T-helper 2 cell treated with Interferon-gamma antibody and Interleukin-4, amounts not matched to agents 100 ng/mL and 5 ng/mL, for 36 hours (primary cell): ENCODE data around the gene TNS1. TPM values are rescaled to one million over a fixed set of nuclear protein-coding genes. Genes with fewer than 3 reads are reported as not detected.

Experiments
- intact Hi-C: fragments of 100-400 bp; cut with micrococcal nuclease; formaldehyde crosslinking; loops from one replicate; pipeline ENCODE4 v1.15.1; 2023
- total RNA-seq: library from RNA; stranded (reverse); gene quantifications from 2 replicates; pipeline ENCODE4 v1.2.3, GENCODE V29; 2022

TNS1 gene
- total RNA-seq, 1 donor from 2014 or later = 0.18 TPM

DNA sequence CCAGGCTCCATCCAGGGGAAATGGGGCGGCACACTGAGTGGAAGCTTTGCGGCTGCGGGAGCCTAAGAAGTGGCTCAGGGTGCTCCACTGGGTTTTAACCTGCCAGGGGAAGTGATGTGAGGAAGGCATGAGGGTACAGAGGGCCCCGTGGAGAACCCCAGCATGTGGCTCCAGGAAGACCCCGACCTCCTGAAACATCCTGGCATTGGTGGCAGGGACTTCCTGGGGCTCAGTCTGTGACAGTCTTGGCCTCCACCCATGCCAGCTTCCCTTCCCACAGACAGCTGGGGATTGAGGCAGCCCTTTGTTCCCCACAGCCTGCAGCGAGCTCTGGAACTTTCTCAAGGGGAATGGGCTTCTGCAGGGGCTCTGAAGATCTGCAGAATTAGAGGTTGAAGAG, 146.6 kb downstream of the TNS1 start:
- intact Hi-C loops = no loop called here

- intact Hi-C loops = no loop called here
Measured at GRCh38 chr2:217854684-217855420, 147.9 kb downstream of the TNS1 start.

- intact Hi-C loops = no loop called here
Measured at GRCh38 chr2:217853961-217854360, 148.8 kb downstream of the TNS1 start.

DNA sequence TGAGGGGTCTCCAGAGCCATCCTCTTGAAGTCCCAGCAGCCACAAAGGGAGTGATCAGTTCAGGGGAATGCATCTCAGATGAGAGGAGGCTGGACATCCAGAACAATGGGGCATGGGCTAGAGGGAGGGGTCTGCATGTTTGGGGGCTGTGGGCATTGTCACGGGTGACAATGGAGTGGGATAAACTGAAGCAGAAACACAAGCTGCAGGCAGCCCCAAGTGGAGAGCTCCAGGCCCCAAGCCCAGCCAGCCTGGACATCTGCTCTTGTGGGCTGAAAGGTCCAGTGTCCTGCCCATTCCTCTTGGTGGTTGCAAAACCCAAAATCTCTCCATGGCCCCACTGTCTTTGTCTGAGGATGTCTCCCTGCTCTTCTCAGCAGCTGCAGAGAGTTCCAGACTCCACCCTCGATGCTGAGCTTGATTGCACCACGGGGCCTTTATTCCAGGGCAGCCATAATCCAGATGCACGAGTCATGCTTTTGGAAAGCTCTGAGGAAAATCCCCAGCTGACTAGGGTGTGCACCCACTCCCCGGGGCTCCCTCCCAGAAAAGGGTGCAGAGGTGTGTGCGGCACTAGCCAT, 149.4 kb downstream of the TNS1 start:
- intact Hi-C loops = no loop called here

DNA sequence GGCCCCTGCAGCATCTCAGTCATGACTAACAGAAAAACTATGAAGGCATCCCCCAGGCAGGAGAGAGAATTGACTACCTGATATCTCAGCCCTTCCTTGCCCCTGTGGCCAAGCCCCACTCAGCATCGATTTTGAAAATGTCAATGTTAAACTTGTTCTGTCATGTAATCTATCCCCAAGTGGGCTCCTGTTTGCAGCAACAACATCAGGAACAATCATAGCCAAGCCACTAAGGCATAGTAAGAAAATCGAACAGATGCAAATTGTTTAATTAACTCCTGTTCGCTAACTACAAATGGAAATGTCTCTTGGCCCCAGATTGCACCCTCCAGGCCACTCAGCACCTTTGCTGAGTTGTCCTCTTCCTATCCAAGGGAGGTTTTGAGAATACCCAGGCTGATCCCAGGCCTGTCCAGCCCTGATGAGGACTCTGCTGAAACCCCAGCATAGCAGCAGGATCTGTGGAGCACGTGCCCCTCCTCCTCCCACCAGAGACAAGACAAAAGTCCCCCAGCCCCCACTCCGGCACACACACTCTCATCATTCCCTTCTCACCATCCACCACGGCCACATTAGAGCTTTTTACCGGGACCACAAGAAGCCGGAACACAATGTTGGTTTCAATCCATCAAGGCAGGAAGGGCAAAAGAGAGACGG, 150.1 kb downstream of the TNS1 start:
- intact Hi-C loops = no loop called here

GRCh38 chr2:217851191-217852020, 151.4 kb downstream of the TNS1 start:
- intact Hi-C loops = no loop called here

- intact Hi-C loops = no loop called here
Measured at GRCh38 chr2:217849154-217849975, 153.4 kb downstream of the TNS1 start.

DNA sequence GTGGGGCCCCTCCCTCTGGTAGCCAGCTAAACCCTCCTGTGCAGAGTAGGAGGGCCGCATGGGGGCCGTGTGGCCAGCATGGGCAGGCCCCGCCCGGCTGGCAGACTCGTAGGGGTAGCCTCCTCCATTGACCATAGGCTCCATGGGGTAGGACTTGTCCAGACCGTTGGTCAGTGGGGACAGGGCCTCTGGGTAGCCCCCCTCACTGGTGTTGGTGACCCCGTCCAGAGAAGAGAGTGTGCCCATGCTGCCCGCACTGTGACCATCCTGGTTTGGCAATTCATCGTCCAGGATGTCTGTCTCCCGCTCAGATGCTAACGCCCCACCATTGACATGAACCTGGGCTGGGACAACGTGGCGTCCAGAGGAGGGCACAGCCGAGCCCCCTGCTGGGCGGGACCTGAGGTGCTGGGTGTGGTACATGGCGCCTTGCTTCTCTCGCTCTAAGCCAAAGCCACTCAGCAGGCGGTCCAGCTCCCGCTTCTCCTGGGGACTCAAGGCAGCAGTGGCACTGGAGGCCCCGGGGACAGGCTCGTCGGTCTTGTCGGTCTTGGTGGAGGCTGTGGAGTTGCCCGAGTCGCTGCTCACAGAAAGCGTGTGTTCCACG, 154.3 kb downstream of the TNS1 start:
- intact Hi-C loops = no loop called here

- intact Hi-C loops = no loop called here
Measured at GRCh38 chr2:217847552-217848350, 155.0 kb downstream of the TNS1 start.

DNA sequence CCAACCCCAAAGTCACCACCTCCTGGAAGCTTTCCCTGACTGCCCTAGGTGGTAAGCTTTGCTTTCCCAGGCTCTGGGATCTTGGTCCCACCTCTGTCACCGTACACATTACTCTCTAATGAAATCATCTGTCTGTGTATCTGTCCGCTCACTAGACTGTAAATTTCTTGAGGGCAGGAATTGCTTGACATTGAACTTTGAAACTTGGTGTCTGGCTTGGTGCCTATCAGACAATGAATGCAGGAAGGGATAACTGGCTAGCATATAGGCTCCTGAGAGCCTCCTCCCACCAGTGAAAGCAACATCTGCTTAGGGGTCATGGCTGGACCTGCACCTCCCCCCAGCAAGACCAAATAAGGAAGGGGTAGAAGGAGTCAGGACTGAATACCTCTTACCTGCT, 155.7 kb downstream of the TNS1 start:
- intact Hi-C loops = no loop called here

- intact Hi-C loops = no loop called here
Measured at GRCh38 chr2:217846321-217846743, 156.5 kb downstream of the TNS1 start.

- intact Hi-C loops = no loop called here
Measured at GRCh38 chr2:217845301-217845700, 157.5 kb downstream of the TNS1 start.

DNA sequence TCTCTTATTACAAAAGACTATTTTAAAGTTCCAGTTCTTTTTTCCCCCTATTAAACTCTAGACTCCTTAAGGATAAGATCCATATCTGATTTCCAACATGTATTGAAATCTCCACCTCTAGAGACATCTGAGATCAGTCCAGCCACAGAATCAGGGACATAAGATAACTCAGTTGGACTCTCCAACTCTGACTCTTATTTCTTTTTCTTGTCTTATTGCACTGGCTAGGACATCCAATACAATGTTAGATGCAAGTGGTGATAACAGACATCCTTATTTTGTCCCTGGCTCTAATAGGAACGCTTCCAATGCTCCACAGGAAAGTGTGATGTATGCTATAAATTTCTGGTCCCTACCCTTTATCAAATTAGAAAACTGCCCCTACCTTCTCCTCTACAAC, 158.1 kb downstream of the TNS1 start:
- intact Hi-C loops = no loop called here

DNA sequence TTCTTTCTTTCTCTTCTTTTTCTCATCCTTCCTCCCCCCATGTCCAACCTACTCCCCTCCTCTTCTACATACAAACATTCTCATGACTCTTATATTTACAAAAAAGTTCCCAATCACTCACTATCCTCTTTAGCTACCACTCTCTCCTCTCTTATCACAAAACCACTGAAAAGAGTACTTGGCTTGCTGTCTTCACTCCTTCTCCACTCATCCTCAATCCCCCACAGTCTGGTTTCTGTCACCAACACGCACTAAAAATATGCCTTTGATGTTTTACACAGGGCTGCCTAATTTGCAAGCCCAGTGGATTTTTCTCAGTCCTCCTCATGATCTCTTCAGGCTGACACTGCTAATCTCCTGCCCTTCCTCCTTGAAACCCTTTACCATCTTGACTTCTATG, 159.5 kb downstream of the TNS1 start:
- intact Hi-C loops = no loop called here

- intact Hi-C loops = no loop called here
Measured at GRCh38 chr2:217842017-217842416, 160.8 kb downstream of the TNS1 start.

DNA sequence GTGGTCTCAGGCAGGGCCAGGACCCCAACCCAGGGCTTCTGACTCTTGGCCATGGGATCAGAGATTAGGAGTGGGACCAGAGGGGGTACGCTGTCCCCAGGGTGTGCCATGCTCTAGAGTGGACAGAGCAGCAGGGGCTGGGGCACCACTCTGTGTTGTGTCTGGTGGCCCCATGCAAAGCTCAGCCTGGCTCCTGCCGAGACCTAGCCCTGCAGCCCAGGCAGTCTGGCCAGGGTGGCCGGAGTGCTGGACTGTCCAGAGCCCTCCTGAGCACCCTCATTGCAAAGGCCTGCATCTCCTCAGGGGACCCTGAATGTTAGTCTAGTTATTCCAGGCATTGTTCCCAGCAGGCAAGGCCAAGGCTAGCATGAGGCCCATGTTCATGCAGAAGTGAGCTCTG, 162.3 kb downstream of the TNS1 start:
- intact Hi-C loops = no loop called here

- intact Hi-C loops = no loop called here
Measured at GRCh38 chr2:217839750-217840107, 163.1 kb downstream of the TNS1 start.

DNA sequence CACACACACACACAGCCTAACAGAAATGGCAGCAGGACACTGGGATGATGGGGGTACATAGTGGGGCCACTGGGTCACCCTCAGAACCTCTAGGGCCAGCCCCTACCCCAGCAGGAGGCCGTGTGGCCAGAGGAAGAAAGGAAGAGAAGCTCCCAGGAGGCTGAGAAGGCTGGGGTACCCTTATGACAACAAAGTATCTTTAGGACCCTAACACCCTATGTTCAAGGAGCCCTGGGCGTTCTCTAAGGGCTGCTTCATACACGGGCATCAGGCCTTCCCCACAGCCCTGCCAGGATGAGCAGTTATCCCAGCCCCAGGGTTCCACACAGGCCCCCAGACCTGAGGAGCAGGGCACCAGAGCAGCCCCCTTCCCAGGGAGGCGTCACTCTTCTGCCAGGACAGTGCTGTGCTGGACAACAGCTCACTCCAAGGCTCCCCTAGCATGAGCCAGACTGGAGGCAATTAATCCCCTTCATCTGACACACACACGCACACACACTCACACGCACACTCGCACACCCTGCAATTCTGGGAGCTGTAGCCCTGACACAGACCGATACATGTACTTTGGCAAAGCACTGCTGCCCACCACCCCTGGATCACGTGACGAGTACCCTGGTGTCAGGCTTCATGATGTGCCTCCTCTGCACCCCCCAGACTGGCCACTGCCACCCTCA, 163.6 kb downstream of the TNS1 start:
- intact Hi-C loops = no loop called here

- intact Hi-C loops = no loop called here
Measured at GRCh38 chr2:217838409-217838831, 164.4 kb downstream of the TNS1 start.
